ENCODE results near the gene UBASH3B.
A peak's percentile ranks its signal among the peaks of the same experiment; 100 is the strongest.

Gene UBASH3B

DNA sequence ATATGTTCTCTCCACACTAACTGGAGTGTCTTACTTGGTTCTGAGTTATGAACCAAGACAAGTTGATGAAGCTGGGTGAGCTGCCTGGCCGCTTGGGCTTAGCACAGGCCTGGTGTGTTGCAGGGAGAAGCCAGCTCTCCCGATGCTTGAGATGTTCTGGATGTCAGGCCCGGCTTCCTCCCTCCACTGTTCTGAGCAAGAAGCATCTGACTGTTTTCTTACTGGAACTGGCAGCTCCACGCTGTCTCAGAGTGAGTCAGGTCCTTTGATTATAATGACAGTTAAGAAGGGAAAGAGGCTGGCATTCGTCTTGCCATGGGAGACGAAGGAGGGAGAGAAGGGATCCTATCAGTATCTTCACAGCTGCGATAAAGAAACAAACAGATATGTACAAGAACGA lies 136.3 kb downstream of the UBASH3B start:
- no peak for DNase-seq (ENCODE audit: extremely low spot score)
- CTCF ChIA-PET, result interaction anchor here (0.6 kb wide), 1 partner anchor 72 kb away, joined by 3 read pairs; no protein-coding TSS in a partner anchor
- POLR2A ChIA-PET, result no interaction called here
- TF ChIP-seq CTBP1 (IDR thresholded peaks at IDR 0.05; ENCODE audit: borderline replicate concordance), result no peak
- no peak for TF ChIP-seq FOXM1 (IDR thresholded peaks at IDR 0.05; ENCODE audit: borderline replicate concordance)
- no peak for TF ChIP-seq SUZ12 (IDR thresholded peaks at IDR 0.05)
- no peak for TF ChIP-seq ZNF384 (IDR thresholded peaks at IDR 0.05)
- no peak for TF ChIP-seq FOXA1 (IDR thresholded peaks at IDR 0.05)
- TF ChIP-seq LEF1 (IDR thresholded peaks at IDR 0.05; ENCODE audit: borderline replicate concordance), result no peak
- TF ChIP-seq TARDBP (IDR thresholded peaks at IDR 0.05), result no peak
- no peak for TF ChIP-seq ARNT (IDR thresholded peaks at IDR 0.05)
- no peak for TF ChIP-seq FOXK2 (IDR thresholded peaks at IDR 0.05)
- TF ChIP-seq SP1 (IDR thresholded peaks at IDR 0.05), result no peak
- TF ChIP-seq L3MBTL2 (conservative IDR thresholded peaks at IDR 0.05), result no peak
- no peak for TF ChIP-seq BHLHE40 (IDR thresholded peaks at IDR 0.05; ENCODE audit: borderline replicate concordance)
- TF ChIP-seq NFRKB (IDR thresholded peaks at IDR 0.05), result no peak
- TF ChIP-seq HDGF (IDR thresholded peaks at IDR 0.05; ENCODE audit: borderline replicate concordance), result no peak
- no peak for TF ChIP-seq ELF4 (IDR thresholded peaks at IDR 0.05)
- TF ChIP-seq, protein P1, sequence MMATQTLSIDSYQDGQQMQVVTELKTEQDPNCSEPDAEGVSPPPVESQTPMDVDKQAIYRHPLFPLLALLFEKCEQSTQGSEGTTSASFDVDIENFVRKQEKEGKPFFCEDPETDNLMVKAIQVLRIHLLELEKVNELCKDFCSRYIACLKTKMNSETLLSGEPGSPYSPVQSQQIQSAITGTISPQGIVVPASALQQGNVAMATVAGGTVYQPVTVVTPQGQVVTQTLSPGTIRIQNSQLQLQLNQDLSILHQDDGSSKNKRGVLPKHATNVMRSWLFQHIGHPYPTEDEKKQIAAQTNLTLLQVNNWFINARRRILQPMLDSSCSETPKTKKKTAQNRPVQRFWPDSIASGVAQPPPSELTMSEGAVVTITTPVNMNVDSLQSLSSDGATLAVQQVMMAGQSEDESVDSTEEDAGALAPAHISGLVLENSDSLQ (IDR thresholded peaks at IDR 0.05), result no peak

DNA sequence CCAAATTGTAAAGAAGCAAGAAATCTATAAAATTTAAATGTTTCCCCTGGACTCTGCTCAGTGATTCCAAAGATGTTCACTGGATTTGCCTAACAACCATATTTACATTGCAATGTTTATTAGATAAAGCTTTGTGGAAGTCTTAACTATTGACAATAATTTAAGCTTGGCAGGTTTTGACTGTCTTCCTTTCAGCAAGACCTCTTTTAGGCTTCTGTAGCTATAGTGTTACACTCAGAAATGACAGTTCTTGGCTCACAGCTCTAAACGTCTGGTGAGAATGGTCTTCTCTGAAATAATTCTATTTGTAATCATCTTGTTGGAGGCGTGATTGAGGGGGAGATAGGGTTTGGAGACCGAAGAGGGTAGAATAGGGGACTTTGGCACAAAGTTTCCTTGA lies 138.0 kb downstream of the UBASH3B start:
- DNase-seq (ENCODE audit: extremely low spot score), result no peak
- ChIA-PET POLR2A (no interaction called here), CTCF (no interaction called here)
- no peak for TF ChIP-seq TARDBP (IDR thresholded peaks at IDR 0.05)
- no peak for TF ChIP-seq L3MBTL2 (conservative IDR thresholded peaks at IDR 0.05)
- TF ChIP-seq, protein P1 (IDR thresholded peaks at IDR 0.05), result no peak
- no peak for TF ChIP-seq NFRKB (IDR thresholded peaks at IDR 0.05)
- no peak for TF ChIP-seq FOXK2 (IDR thresholded peaks at IDR 0.05)
- TF ChIP-seq FOXA1 (IDR thresholded peaks at IDR 0.05), result no peak
- TF ChIP-seq SP1 (IDR thresholded peaks at IDR 0.05), result no peak
- no peak for TF ChIP-seq BHLHE40 (IDR thresholded peaks at IDR 0.05; ENCODE audit: borderline replicate concordance)
- TF ChIP-seq LEF1 (IDR thresholded peaks at IDR 0.05; ENCODE audit: borderline replicate concordance), result no peak
- TF ChIP-seq ELF4 (IDR thresholded peaks at IDR 0.05), result no peak
- no peak for TF ChIP-seq FOXM1 (IDR thresholded peaks at IDR 0.05; ENCODE audit: borderline replicate concordance)
- TF ChIP-seq ARNT (IDR thresholded peaks at IDR 0.05), result no peak
- TF ChIP-seq CTBP1 (IDR thresholded peaks at IDR 0.05; ENCODE audit: borderline replicate concordance), result no peak
- no peak for TF ChIP-seq SUZ12 (IDR thresholded peaks at IDR 0.05)
- no peak for TF ChIP-seq HDGF (IDR thresholded peaks at IDR 0.05; ENCODE audit: borderline replicate concordance)
- TF ChIP-seq ZNF384 (IDR thresholded peaks at IDR 0.05), result no peak

DNA sequence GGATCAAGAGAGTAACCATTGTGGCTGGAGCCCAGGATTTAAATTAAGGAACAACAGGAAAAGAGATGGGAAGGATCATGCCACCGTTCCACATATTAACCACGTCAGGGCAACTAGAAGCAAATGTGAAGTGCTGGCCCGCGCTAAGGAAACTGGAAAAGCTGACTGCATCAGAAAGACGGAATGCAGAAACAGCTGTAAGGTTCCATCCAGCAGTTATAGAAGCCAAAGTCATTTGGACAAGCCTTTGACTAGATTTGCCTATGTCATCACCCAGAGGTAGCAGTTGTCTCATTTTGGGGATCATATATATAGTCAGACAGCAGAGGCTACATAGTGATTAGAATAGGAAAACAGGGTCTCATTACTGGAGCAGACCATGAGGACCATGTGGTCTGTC lies 139.8 kb downstream of the UBASH3B start:
- DNase-seq (ENCODE audit: extremely low spot score), result no peak
- ChIA-PET POLR2A (no interaction called here), CTCF (interaction anchor here (0.6 to 3.0 kb wide), 4 partner anchors 13 to 253 kb away, joined by 3 to 22 read pairs (median 8); no protein-coding TSS in a partner anchor)
- TF ChIP-seq CTBP1 (IDR thresholded peaks at IDR 0.05; ENCODE audit: borderline replicate concordance), result no peak

DNA sequence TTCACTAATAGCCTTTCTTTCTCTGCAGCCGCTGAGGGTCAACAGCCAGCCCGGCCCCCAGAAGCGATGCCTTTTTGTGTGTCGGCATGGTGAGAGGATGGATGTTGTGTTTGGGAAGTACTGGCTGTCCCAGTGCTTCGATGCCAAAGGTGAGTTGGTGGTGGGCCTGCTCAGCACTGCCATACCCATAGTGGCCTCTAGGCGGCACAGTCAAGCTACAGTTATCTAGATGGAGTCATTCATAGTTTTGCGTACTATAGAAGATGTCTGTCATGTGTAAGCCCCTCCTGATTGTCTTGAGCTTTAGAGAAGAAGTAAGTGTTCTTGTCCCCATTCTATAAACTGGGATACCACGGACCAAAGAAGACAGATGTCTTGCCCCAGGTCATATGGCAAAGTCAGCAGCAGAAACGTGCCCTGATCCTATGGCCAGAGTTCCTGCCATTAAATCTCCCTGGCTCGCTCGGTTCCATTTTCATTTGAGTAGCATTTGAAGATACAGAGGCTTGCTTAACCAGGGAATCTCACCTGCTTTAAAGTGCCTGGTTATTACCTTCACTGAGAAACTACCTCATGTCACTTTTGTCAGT lies 140.7 kb downstream of the UBASH3B start:
- POLR2A ChIA-PET, result no interaction called here

DNA sequence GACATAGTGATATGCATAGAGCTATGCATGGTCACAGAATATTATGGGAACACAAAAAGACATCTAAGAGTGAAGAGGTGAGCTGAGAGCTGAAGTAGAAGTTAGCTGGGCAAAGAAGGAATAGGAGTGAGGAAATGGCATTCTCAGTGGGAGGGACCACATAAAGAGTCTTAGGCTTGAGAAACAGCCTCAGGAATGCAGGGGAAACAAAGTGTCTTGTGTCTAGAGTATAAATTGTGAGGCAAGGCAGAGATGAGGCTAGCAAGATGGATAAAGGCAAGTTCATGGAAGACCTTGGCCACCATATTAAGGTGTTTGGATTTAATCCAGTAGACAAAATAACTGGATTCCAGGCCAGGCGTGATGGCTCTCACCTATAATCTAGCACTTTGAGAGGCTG lies 142.1 kb downstream of the UBASH3B start:
- ChIA-PET CTCF (interaction anchor here (2.6 kb wide), 1 partner anchor 10 kb away, joined by 11 read pairs; no protein-coding TSS in a partner anchor), POLR2A (no interaction called here)
- DNase-seq (ENCODE audit: extremely low spot score), result no peak
- TF ChIP-seq L3MBTL2 (conservative IDR thresholded peaks at IDR 0.05) (no peak), BHLHE40 (IDR thresholded peaks at IDR 0.05; ENCODE audit: borderline replicate concordance) (no peak), TARDBP (IDR thresholded peaks at IDR 0.05) (no peak), HDGF (IDR thresholded peaks at IDR 0.05; ENCODE audit: borderline replicate concordance) (no peak), CTBP1 (IDR thresholded peaks at IDR 0.05; ENCODE audit: borderline replicate concordance) (no peak), FOXM1 (IDR thresholded peaks at IDR 0.05; ENCODE audit: borderline replicate concordance) (no peak), ZNF384 (IDR thresholded peaks at IDR 0.05) (no peak), FOXA1 (IDR thresholded peaks at IDR 0.05) (no peak), FOXK2 (IDR thresholded peaks at IDR 0.05) (no peak), ELF4 (IDR thresholded peaks at IDR 0.05) (no peak), LEF1 (IDR thresholded peaks at IDR 0.05; ENCODE audit: borderline replicate concordance) (no peak), NFRKB (IDR thresholded peaks at IDR 0.05) (no peak), SP1 (IDR thresholded peaks at IDR 0.05) (no peak)
- TF ChIP-seq, protein P1 (IDR thresholded peaks at IDR 0.05), result no peak

More for the DNA sequence above, 140.7 kb downstream of the UBASH3B start:
- CTCF ChIA-PET, result interaction anchor here (0.5 to 3.0 kb wide), 9 partner anchors 12 to 252 kb away, joined by 3 to 22 read pairs (median 4); no protein-coding TSS in a partner anchor
- no peak for TF ChIP-seq BHLHE40 (IDR thresholded peaks at IDR 0.05; ENCODE audit: borderline replicate concordance)
- no peak for TF ChIP-seq LEF1 (IDR thresholded peaks at IDR 0.05; ENCODE audit: borderline replicate concordance)
- no peak for TF ChIP-seq FOXA1 (IDR thresholded peaks at IDR 0.05)
- no peak for TF ChIP-seq CTBP1 (IDR thresholded peaks at IDR 0.05; ENCODE audit: borderline replicate concordance)
- TF ChIP-seq NFRKB (IDR thresholded peaks at IDR 0.05), result no peak
- no peak for TF ChIP-seq ARNT (IDR thresholded peaks at IDR 0.05)
- no peak for TF ChIP-seq HDGF (IDR thresholded peaks at IDR 0.05; ENCODE audit: borderline replicate concordance)
- TF ChIP-seq FOXK2 (IDR thresholded peaks at IDR 0.05), result no peak
- TF ChIP-seq ELF4 (IDR thresholded peaks at IDR 0.05), result no peak
- TF ChIP-seq L3MBTL2 (conservative IDR thresholded peaks at IDR 0.05), result no peak
- TF ChIP-seq SP1 (IDR thresholded peaks at IDR 0.05), result no peak
- no peak for TF ChIP-seq SUZ12 (IDR thresholded peaks at IDR 0.05)
- DNase-seq (ENCODE audit: extremely low spot score), result peak; percentile 73

Data from HEK293T (cell line).